BJ (cell line): ENCODE data around the gene MYOF. TPM values are rescaled to one million over a fixed set of nuclear protein-coding genes. Genes with fewer than 3 reads are reported as not detected.
"Not testable (repeated sequence)": the region's sequence is repeated elsewhere in the genome, so short reads cannot be mapped to it uniquely, and the experiment has no call there.

ENCODE experiments used
- CTCF ChIA-PET: fragments of 350-600 bp; formaldehyde crosslinking; extraction: SDS; loops from one replicate; lab custom pipeline; 2021; ENCODE audit warnings: antibody characterized with exemption, inconsistent platforms; lab: Yijun Ruan, JAX
- POLR2A ChIA-PET: fragments of 300-600 bp; sonication (Branson Sonifier 250); formaldehyde crosslinking; extraction: SDS; loops from one replicate; lab custom pipeline; 2021; ENCODE audit warnings: antibody characterized with exemption; lab: Charles Lee
- DNase-seq: peaks from one replicate; pipeline ENCODE4 v3.0.0-alpha.2; 2011; ENCODE audit warnings: low read depth
- H3K27me3 ChIP-seq: 2 replicates; pipeline ENCODE4 v1.6.0; 2011; ENCODE audit warnings: low read length; ENCODE audit not compliant: control insufficient read depth, insufficient read depth
- H3K36me3 ChIP-seq: 2 replicates; pipeline ENCODE4 v1.5.1; 2011; ENCODE audit warnings: low read length; ENCODE audit not compliant: control insufficient read depth, insufficient read depth
- H3K4me3 ChIP-seq: 2 replicates; pipeline ENCODE4 v1.5.1; 2011; ENCODE audit warnings: low read depth, mild to moderate bottlenecking, control low read depth, low read length
- CTCF ChIP-seq: IDR thresholded peaks from 2 replicates; pipeline ENCODE4 v1.5.1; 2011; ENCODE audit warnings: low read depth, mild to moderate bottlenecking, control low read depth, inconsistent platforms, low read length, moderate library complexity; ENCODE audit not compliant: insufficient read depth
- polyA plus RNA-seq: library from polyadenylated mRNA; depleted of rRNA; stranded (reverse); fragments of >200 nt; gene quantifications from 2 replicates; pipeline ENCODE4 v1.2.3, GENCODE V29; 2011

The MYOF gene
- polyA plus RNA-seq, 1 experiment, result 355 TPM

GRCh38 chr10:93368210-93368609, 113.9 kb downstream of the MYOF start:
- CTCF ChIA-PET, result interaction anchor here (0.9 to 16.5 kb wide), 6 partner anchors 9 to 145 kb away, joined by 3 to 276 read pairs (median 8); partner anchors contain the start of gene MYOF
- TF ChIP-seq CTCF, result no peak
- Histone ChIP-seq H3K36me3 (peaks cover 36% of the 10 kb centered on the region), H3K4me3 (no peak overlapping the region), H3K27me3 (no peaks in the 10 kb centered on the region)
- DNase-seq, result no peak
- POLR2A ChIA-PET, result no interaction called here

GRCh38 chr10:93367664-93368063, 114.5 kb downstream of the MYOF start:
- Histone ChIP-seq H3K36me3 (peaks cover 32% of the 10 kb centered on the region), H3K27me3 (no peaks in the 10 kb centered on the region), H3K4me3 (no peak overlapping the region)
- TF ChIP-seq CTCF, result no peak
- CTCF ChIA-PET, result interaction anchor here (0.9 to 16.5 kb wide), 6 partner anchors 9 to 146 kb away, joined by 3 to 276 read pairs (median 8); partner anchors contain the start of gene MYOF
- POLR2A ChIA-PET, result no interaction called here
- DNase-seq, result no peak

DNA sequence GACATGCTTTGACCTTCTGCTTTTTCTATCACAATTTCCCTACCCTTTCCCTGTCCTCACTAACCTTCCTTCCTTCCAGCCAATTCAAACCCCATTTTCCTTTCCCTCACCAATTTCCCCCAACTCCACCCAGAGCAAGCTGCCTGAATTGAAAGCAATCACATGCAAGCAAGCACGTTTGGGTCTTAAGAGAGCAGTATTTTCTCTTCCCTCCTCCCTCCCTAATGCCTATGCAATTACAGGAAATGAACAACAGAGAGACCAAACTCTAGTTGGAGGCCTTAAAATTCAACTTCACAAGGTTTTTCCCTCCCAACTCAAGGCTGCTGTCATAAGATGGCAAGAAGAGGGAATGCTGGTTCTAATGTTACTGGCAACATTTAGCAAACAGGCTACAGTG, 117.2 kb downstream of the MYOF start:
- DNase-seq, result no peak
- ChIA-PET CTCF (interaction anchor here (0.6 to 16.5 kb wide), 2 partner anchors 11 to 119 kb away, joined by 3 to 276 read pairs; partner anchors contain the start of gene MYOF), POLR2A (no interaction called here)
- no peak overlapping the region for H3K4me3 ChIP-seq
- no peak for TF ChIP-seq CTCF
- H3K36me3 ChIP-seq, result peaks cover 35% of the 10 kb centered on the region
- no peaks in the 10 kb centered on the region for H3K27me3 ChIP-seq

- no peaks in the 10 kb centered on the region for H3K27me3 ChIP-seq
- TF ChIP-seq CTCF, result no peak
- H3K36me3 ChIP-seq, result peaks cover 32% of the 10 kb centered on the region
- POLR2A ChIA-PET, result no interaction called here
- DNase-seq, result no peak
- CTCF ChIA-PET, result interaction anchor here (0.6 to 16.5 kb wide), 3 partner anchors 10 to 282 kb away, joined by 3 to 276 read pairs (median 3); partner anchors contain the start of gene MYOF
- H3K4me3 ChIP-seq, result no peak overlapping the region
Measured at GRCh38 chr10:93363891-93364648, 118.1 kb downstream of the MYOF start.

DNA sequence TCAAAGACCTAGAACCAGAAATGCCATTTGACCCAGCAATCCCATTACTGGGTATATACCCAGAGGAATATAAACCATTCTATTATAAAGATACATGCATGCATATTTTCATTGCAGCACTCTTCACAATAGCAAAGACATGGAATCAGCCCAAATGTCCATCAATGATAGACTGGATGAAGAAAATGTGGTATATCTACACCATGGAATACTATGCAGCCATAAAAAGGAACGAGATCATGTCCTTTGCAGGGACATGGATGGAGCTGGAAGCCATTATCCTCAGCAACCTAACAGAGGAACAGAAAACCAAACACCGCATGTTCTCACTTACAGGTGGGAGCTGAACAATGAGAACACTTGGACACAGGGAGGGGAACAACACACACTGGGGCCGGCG, 123.7 kb downstream of the MYOF start:
- CTCF ChIA-PET, result interaction anchor here (0.6 to 4.6 kb wide), 9 partner anchors 8 to 360 kb away, joined by 3 to 26 read pairs (median 5); partner anchors contain the start of gene MYOF
- H3K36me3 ChIP-seq, result peaks cover 27% of the 10 kb centered on the region
- H3K27me3 ChIP-seq, H3K4me3 ChIP-seq, DNase-seq, POLR2A ChIA-PET: not testable (repeated sequence)
